ENCODE data around the gene AKT3. TPM values are rescaled to one million over a fixed set of nuclear protein-coding genes. Genes with fewer than 3 reads are reported as not detected.

Gene AKT3
- total RNA-seq, 2 experiments from 2014 or later = 33.3 to 34.7 TPM

DNA sequence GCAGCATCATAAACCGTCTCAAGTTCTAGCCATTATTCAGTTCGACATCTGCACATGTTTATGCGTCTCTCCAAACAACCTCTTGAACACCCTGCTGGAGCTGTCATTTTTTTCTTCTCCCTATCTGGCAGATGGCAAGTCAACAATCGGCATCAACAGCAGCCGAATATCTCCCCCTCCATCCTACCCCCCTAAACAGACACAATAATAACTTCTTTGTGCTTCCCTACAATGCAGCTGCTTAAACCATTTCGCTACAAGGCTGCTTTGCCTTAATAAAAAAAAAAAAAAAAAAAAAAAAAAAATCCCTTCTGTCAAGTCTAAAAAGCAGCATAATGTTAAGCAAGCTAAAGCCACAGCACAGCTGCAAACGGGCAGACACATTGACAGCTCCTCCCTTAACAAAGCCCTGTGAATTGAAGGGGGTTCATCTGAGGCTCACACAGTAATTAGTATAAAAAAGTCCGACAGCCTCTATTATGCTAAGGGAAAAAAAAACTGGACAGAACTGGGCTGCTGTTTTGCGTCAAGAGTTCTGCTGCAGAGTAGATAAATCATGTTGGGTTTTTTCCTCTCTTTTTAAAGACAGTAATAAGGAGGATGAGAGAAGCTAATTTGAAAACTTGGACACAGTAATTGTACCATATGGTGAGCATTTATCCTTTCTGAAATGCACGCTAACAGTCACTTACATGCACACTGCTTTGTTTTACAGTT, 136.4 kb downstream of the AKT3 start:
- ChIA-PET CTCF (no interaction called here), POLR2A (no interaction called here)
- Mint-ChIP-seq H3K9me3 (no peaks in the 10 kb centered on the region), H3K27me3 (no peaks in the 10 kb centered on the region), H3K27ac (no peak overlapping the region), H3K36me3 (no peaks in the 10 kb centered on the region), H3K4me1 (ENCODE audit: low read depth) (peaks cover 27% of the 10 kb centered on the region), H3K4me3 (no peak overlapping the region)
- DNase-seq = no peak
- intact Hi-C loops (cut with micrococcal nuclease) = loop anchor here (10.0 kb wide), 1 partner anchor 231 kb away; no protein-coding TSS in a partner anchor

DNA sequence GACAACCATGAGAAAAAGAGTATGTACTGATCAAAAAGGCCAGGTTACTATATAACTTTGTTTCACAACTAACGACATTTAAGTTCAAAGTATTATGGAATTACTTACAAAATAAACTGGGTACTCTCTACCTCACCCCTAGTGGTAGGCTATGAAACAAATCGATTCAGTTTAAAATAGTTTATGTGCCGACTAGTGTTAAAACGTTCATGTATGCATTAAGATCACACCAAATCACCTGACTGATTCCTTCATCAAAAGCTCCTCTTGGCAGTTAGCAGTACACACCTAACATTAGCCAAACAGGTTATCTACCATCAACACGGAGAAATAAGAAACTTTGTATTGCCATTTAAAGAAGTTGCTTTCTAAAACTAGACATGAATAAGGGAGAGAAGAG, 137.1 kb downstream of the AKT3 start:
- intact Hi-C loops (cut with micrococcal nuclease) = loop anchor here (10.0 kb wide), 1 partner anchor 232 kb away; no protein-coding TSS in a partner anchor
- Mint-ChIP-seq H3K27ac (no peak overlapping the region), H3K9me3 (no peaks in the 10 kb centered on the region), H3K4me3 (no peak overlapping the region), H3K4me1 (ENCODE audit: low read depth) (peaks cover 25% of the 10 kb centered on the region), H3K36me3 (no peaks in the 10 kb centered on the region), H3K27me3 (no peaks in the 10 kb centered on the region)
- ChIA-PET CTCF (no interaction called here), POLR2A (no interaction called here)
- DNase-seq = no peak

DNA sequence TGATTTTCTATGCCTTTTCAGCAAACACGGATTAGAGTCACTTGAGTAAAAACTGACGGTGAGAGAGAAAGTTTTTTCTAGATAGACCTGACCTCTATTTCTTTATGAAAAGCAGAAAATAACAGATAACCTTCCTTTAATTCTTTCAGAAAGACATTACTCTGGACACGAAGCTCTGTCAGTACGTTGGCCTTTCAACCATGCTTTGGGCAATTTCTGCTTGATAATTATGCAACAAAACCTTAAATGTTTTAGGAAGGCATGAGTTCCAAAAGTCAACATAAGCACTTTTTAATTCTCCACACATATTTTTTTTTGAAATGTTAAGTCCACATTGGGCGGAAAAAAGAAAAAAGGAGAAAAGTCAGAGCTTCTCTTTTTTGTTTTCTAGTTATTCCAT, 137.8 kb downstream of the AKT3 start:
- no peak for DNase-seq
- Mint-ChIP-seq H3K36me3 (no peaks in the 10 kb centered on the region), H3K27ac (no peak overlapping the region), H3K4me3 (no peak overlapping the region), H3K27me3 (no peaks in the 10 kb centered on the region), H3K9me3 (no peaks in the 10 kb centered on the region), H3K4me1 (ENCODE audit: low read depth) (peaks cover 24% of the 10 kb centered on the region)
- ChIA-PET CTCF (interaction anchor here (1.3 kb wide), 1 partner anchor 13 kb away, joined by 3 read pairs; no protein-coding TSS in a partner anchor), POLR2A (no interaction called here)
- intact Hi-C loops (cut with micrococcal nuclease) = loop anchor here (10.0 kb wide), 1 partner anchor 233 kb away; no protein-coding TSS in a partner anchor

DNA sequence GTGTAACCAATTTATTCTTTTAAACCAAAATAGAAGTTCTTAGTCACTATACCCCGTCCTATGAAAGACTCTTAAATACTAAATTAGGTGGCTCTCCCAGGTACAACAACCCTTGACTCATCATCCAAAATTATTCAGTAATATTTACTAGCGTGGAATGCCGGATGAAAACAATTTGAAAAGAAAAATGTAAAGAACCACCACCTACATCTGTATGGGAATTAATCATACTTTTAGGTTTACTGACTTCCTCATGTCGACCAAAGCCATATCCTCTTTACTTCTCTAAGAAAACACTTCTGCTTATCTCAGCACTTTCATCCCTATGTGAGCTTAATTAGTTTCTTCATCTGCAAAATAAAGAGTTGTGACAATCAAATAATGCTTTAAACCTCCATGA, 139.6 kb downstream of the AKT3 start:
- no peaks in the 10 kb centered on the region for H3K36me3 Mint-ChIP-seq
- CTCF ChIA-PET = interaction anchor here (1.4 kb wide), 1 partner anchor 40 kb away, joined by 3 read pairs; no protein-coding TSS in a partner anchor
- H3K9me3 Mint-ChIP-seq = no peaks in the 10 kb centered on the region
- POLR2A ChIA-PET = no interaction called here
- H3K4me3 Mint-ChIP-seq = no peak overlapping the region
- peaks cover 21% of the 10 kb centered on the region for H3K4me1 Mint-ChIP-seq (ENCODE audit: low read depth)
- H3K27ac Mint-ChIP-seq = no peak overlapping the region
- intact Hi-C loops (cut with micrococcal nuclease) = loop anchor here (10.0 kb wide), 1 partner anchor 234 kb away; no protein-coding TSS in a partner anchor
- no peak for DNase-seq
- no peaks in the 10 kb centered on the region for H3K27me3 Mint-ChIP-seq

DNA sequence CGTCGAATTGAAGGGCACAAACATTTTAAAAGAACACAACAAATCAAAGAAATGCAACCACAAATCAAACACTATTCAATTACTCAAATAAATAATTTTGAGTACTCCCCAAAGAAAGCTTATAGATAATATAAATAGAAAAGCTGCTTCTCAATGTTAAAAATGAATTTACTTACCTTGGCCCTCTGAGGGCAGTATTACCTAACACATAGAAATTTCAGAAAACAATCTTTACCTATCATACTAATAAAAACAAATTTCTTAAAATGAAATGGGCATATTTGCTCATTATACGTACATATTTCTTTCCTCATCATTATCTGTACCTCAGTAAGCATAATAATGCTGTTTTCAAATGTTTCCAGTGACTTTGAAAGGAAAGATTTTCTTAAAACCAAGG, 141.8 kb downstream of the AKT3 start:
- no peak for DNase-seq
- ChIA-PET CTCF (no interaction called here), POLR2A (no interaction called here)
- intact Hi-C loops (cut with micrococcal nuclease) = loop anchor here (2.0 kb wide), 1 partner anchor 565 kb away; no protein-coding TSS in a partner anchor
- Mint-ChIP-seq H3K27me3 (no peaks in the 10 kb centered on the region), H3K4me3 (no peak overlapping the region), H3K4me1 (ENCODE audit: low read depth) (peaks cover 15% of the 10 kb centered on the region), H3K27ac (no peak overlapping the region), H3K36me3 (no peaks in the 10 kb centered on the region), H3K9me3 (no peaks in the 10 kb centered on the region)

DNA sequence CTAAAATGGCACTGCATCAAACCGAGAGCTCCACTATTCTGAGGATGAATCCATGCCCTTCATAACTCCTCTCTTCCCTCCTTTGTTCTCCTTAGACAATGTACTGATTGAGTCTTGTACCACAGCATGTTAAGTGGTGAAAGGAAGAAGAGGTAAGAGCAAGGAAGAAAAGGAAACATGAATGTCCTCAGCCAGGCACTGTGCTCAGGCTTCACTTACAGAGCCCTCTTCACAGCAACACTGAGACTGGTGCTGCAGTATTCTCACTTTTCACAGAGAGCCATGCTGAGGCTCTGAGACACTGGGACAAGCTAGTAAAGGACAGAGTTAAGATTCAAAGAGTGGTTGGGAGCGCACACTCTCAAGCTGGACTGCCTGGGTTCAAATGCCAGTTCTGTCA, 143.5 kb downstream of the AKT3 start:
- no peak for DNase-seq

DNA sequence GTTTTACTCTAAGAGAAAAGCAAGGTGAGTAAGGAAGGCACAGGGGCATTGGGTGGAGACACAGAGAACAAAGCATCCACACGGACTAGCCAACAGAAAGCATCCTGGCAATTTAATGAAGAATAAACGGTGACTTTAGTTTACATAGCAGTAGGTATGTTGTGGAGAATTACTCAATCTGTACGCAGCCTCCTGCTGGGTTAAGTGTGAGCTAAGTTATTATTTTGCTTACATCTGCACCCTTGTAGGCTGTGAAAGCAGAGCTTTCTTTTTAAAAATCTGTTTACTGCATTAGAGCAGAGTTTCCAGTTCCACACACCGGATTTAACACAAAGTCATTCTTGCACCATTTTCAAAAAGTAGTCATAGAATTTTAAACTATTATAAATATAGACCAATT, 144.5 kb downstream of the AKT3 start:
- DNase-seq = no peak
- Mint-ChIP-seq H3K36me3 (no peaks in the 10 kb centered on the region), H3K27ac (no peak overlapping the region), H3K27me3 (no peaks in the 10 kb centered on the region), H3K4me1 (ENCODE audit: low read depth) (peaks cover 4% of the 10 kb centered on the region), H3K9me3 (no peaks in the 10 kb centered on the region), H3K4me3 (no peak overlapping the region)
- POLR2A ChIA-PET = no interaction called here
- CTCF ChIA-PET = no interaction called here
- intact Hi-C loops (cut with micrococcal nuclease) = no loop called here

More for the DNA sequence above, 143.5 kb downstream of the AKT3 start:
- Mint-ChIP-seq H3K9me3 (no peaks in the 10 kb centered on the region), H3K27me3 (no peaks in the 10 kb centered on the region), H3K4me3 (no peak overlapping the region), H3K27ac (no peak overlapping the region), H3K36me3 (no peaks in the 10 kb centered on the region), H3K4me1 (ENCODE audit: low read depth) (peaks cover 9% of the 10 kb centered on the region)
- CTCF ChIA-PET = interaction anchor here (0.6 kb wide), 1 partner anchor 498 kb away, joined by 3 read pairs; no protein-coding TSS in a partner anchor
- intact Hi-C loops (cut with micrococcal nuclease) = no loop called here
- POLR2A ChIA-PET = no interaction called here

DNA sequence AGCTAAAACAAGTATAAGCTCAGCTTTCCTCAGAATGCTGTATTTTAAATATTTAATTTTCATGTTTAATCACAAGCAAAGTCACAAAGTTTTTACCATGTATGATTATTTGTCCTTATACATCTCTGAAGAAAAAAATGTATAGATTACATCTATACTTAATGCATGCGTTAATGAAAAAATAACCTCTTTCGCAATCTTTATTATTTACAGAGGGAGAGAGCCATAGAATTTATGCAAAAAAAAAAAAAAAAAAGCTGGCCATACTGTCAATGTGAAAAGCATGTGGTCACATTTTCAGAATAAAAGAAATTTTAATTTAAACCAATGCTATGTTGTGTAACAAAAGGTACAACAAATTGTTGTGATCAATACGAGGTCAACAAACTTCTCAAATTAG, 148.2 kb downstream of the AKT3 start:
- CTCF ChIA-PET = interaction anchor here (1.1 kb wide), 1 partner anchor 11 kb away, joined by 3 read pairs; no protein-coding TSS in a partner anchor

DNA sequence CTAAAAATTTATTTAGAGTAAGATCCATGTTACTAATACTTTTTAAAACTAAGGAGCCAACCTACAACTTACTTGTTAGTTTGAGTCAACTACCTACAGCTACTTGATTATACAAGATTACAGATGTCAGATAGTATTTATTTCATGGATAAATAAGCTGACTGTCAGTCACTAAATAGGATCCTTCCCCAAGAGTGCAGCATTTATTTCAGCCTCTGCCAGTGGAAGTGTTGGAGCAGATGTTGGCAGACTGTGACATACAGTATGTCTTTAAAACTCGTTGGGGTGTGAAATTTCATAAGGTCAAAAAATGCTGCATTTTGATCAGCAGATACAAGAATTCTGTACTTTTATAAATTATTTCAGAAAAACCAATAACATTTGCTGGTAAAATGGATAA, 156.2 kb downstream of the AKT3 start:
- no peak for DNase-seq
- Mint-ChIP-seq H3K36me3 (peaks cover 14% of the 10 kb centered on the region), H3K4me1 (ENCODE audit: low read depth) (no peaks in the 10 kb centered on the region), H3K9me3 (no peaks in the 10 kb centered on the region), H3K27ac (no peak overlapping the region), H3K4me3 (no peak overlapping the region), H3K27me3 (no peaks in the 10 kb centered on the region)
- POLR2A ChIA-PET = no interaction called here
- intact Hi-C loops (cut with micrococcal nuclease) = no loop called here
- CTCF ChIA-PET = no interaction called here

More for the DNA sequence above, 148.2 kb downstream of the AKT3 start:
- Mint-ChIP-seq H3K36me3 (no peaks in the 10 kb centered on the region), H3K4me3 (no peak overlapping the region), H3K27me3 (no peaks in the 10 kb centered on the region), H3K9me3 (no peaks in the 10 kb centered on the region), H3K4me1 (ENCODE audit: low read depth) (no peaks in the 10 kb centered on the region), H3K27ac (no peak overlapping the region)
- DNase-seq = no peak
- intact Hi-C loops (cut with micrococcal nuclease) = no loop called here
- POLR2A ChIA-PET = no interaction called here

DNA sequence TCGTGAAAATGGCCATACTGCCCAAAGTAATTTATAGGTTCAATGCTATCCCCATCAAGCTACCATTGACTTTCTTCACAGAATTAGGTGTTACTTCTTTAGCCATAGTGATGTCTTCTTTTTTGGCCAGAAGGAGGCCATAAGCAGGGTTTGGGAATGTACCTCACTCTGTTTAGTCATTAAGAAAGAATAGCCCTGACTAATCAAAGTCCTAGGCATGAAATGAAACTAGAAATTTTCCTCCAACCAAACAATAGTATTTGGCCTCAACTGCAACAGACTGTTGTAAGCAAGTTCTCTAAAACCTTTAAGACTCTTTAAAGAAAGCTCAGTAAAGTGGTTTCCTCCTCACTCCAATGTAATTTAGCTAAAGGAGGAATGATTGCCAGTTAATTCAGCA, 163.9 kb downstream of the AKT3 start:
- no peak for DNase-seq
- POLR2A ChIA-PET = no interaction called here
- Mint-ChIP-seq H3K27me3 (no peaks in the 10 kb centered on the region), H3K9me3 (no peaks in the 10 kb centered on the region), H3K4me3 (no peak overlapping the region), H3K27ac (no peak overlapping the region), H3K36me3 (peaks cover 28% of the 10 kb centered on the region), H3K4me1 (ENCODE audit: low read depth) (peaks cover 4% of the 10 kb centered on the region)
- intact Hi-C loops (cut with micrococcal nuclease) = no loop called here
- CTCF ChIA-PET = interaction anchor here (1.0 kb wide), 1 partner anchor 15 kb away, joined by 3 read pairs; no protein-coding TSS in a partner anchor

DNA sequence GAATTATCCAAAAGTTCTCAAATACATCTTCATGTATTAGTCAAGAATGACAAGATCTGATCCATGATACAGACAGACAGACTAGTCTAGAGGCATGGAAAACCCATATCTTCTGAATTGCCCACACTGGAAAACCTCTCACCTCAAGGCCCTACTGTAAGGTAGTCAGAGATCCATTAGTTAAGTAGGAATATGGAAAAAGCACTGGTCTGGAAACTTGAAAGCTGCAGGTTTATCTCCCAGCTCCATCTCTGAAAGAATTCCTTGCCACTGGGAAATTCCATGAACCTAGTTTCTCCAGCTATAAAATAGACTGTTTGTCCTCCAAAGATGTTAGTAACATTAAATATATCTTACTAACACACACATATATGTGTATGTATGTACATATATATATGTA, 169.2 kb downstream of the AKT3 start:
- Mint-ChIP-seq H3K9me3 (no peaks in the 10 kb centered on the region), H3K4me1 (ENCODE audit: low read depth) (peaks cover 2% of the 10 kb centered on the region), H3K27ac (no peak overlapping the region), H3K36me3 (peaks cover 35% of the 10 kb centered on the region), H3K27me3 (no peaks in the 10 kb centered on the region), H3K4me3 (no peak overlapping the region)
- no peak for DNase-seq
- CTCF ChIA-PET = no interaction called here
- intact Hi-C loops (cut with micrococcal nuclease) = no loop called here
- POLR2A ChIA-PET = no interaction called here

DNA sequence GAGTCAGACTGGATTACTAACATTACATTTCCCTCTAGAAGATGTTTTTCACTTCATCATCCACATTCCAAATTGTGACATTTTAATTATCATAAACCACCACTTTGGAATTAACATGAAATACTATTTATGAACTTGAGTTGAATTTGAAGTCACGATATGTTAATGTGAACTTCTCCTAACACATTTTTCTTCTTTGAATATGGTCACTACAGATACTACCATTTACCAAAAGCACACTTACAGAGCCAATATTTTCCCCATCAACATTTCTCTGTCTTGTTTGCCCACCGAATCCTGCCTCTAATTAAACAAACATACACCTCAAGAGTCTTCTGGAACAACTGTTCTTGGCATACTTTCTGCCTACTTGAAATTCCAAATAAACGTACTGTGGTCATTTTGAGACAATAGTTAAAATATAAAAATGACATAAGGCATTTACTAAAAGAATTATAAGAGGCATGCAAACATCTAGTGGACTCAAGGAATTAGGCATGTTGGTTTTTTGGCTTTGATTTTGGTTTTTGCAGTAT, 177.4 kb downstream of the AKT3 start:
- POLR2A ChIA-PET = no interaction called here
- Mint-ChIP-seq H3K27ac (no peak overlapping the region), H3K4me3 (no peak overlapping the region), H3K27me3 (no peaks in the 10 kb centered on the region), H3K4me1 (ENCODE audit: low read depth) (peaks cover 12% of the 10 kb centered on the region), H3K36me3 (peaks cover 28% of the 10 kb centered on the region), H3K9me3 (no peaks in the 10 kb centered on the region)
- no peak for DNase-seq
- intact Hi-C loops (cut with micrococcal nuclease) = no loop called here
- CTCF ChIA-PET = no interaction called here

DNA sequence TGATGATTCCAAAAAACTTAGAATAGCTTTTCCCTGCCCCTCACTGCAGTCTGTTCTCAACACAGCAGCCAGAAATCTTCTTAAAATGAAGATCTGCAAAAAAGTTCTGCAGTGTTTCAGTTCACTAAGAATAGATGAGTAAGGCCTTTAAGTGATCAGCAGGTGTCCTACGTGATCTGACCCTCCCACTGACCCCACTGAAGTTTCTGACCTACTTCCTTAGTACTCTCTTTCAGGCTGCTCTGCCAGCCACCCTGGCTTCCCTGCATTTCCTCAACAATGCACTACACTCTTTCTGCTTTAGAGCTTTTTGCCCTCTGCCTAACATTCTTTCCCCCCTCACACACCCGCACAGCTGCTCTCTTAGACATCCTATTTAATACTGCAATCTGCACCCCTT, 182.5 kb downstream of the AKT3 start:
- DNase-seq = no peak
- Mint-ChIP-seq H3K36me3 (peaks cover 30% of the 10 kb centered on the region), H3K9me3 (peaks cover 3% of the 10 kb centered on the region), H3K27me3 (no peaks in the 10 kb centered on the region), H3K4me3 (no peak overlapping the region), H3K4me1 (ENCODE audit: low read depth) (peaks cover 7% of the 10 kb centered on the region), H3K27ac (no peak overlapping the region)
- intact Hi-C loops (cut with micrococcal nuclease) = no loop called here
- CTCF ChIA-PET = no interaction called here
- POLR2A ChIA-PET = interaction anchor here (0.7 kb wide), 1 partner anchor 135 kb away, joined by 3 read pairs; no protein-coding TSS in a partner anchor
